BLaER1 treated with 17β-estradiol and CSF1 and Interleukin-3, amounts not matched to agents 10 nM and 100 nM (cell line): Measurements from ENCODE around the gene ZNF768.

Experiments
- H3K27ac ChIP-seq, 11 experiments: shearing (Covaris generic); formaldehyde crosslinking; 2 replicates each; pipeline ENCODE4 v1.8.1; 2022
- H3K27me3 ChIP-seq, 11 experiments: shearing (Covaris generic); formaldehyde crosslinking; 2 replicates each; pipeline ENCODE4 v1.8.1; 2022
- H3K36me3 ChIP-seq, 11 experiments: shearing (Covaris generic); formaldehyde crosslinking; 2 replicates each; pipeline ENCODE4 v1.8.1; 2022
- H3K4me1 ChIP-seq, 10 experiments: shearing (Covaris generic); formaldehyde crosslinking; 2 replicates each; pipeline ENCODE4 v1.8.1; 2022
- H3K4me2 ChIP-seq, 11 experiments: shearing (Covaris generic); formaldehyde crosslinking; 2 replicates each; pipeline ENCODE4 v1.8.1; 2022
- H3K4me3 ChIP-seq, 10 experiments: shearing (Covaris generic); formaldehyde crosslinking; 2 replicates each; pipeline ENCODE4 v1.8.1; 2022
- H3K9ac ChIP-seq, 11 experiments: shearing (Covaris generic); formaldehyde crosslinking; 2 replicates each; pipeline ENCODE4 v1.8.1; 2022
- H3K9me3 ChIP-seq, 11 experiments: shearing (Covaris generic); formaldehyde crosslinking; replicated peaks in 1 of 11; 2 replicates each; pipeline ENCODE4 v1.8.1; 2022
- H4K20me1 ChIP-seq, 11 experiments: shearing (Covaris generic); formaldehyde crosslinking; 2 replicates each; pipeline ENCODE4 v1.8.1; 2022
- Cebpa-rat ChIP-seq, 11 experiments: shearing (Covaris generic); IDR thresholded peaks; 2 replicates each; pipeline ENCODE4 v1.8.1; 2022

Gene ZNF768

GRCh38 chr16:30526137-30526822 is at the start of gene ZNF768:
TSS of gene ZNF768 (minus strand) at chr16:30526566. CDS start at chr16:30526413, 153 bp downstream.
- H4K20me1 ChIP-seq, result peaks cover 0 to 43% (median 8%) of the 10 kb centered on the region in 11 experiments; a peak in 10 of 22 replicates
- peak within 1 kb of the TSS; percentile 79 to 95 (median 86) for H3K4me3 ChIP-seq
- H3K4me1 ChIP-seq, result peaks cover 53 to 80% (median 62%) of the 10 kb centered on the region in 10 experiments
- H3K27me3 ChIP-seq, result no peaks in the 10 kb centered on the region
- no peak for TF ChIP-seq Cebpa-rat (IDR thresholded peaks at IDR 0.05)
- peak within 1 kb of the TSS; percentile 87 to 97 (median 94) for H3K4me2 ChIP-seq
- peak within 1 kb of the TSS; percentile 93 to 99 (median 98) for H3K27ac ChIP-seq
- H3K36me3 ChIP-seq, result peaks cover 21 to 30% (median 27%) of the 10 kb centered on the region in 11 experiments
- H3K9me3 ChIP-seq, result no peaks in the 10 kb centered on the region
- peak within 1 kb of the TSS; percentile 89 to 99 (median 97) for H3K9ac ChIP-seq

GRCh38 chr16:30574678-30575077 is 48.3 kb upstream of the ZNF768 start:
- peaks cover 0 to 9% (median under 1%) of the 10 kb centered on the region in 11 experiments; a peak in 5 of 22 replicates for H4K20me1 ChIP-seq
- no peak overlapping the region for H3K4me3 ChIP-seq
- H3K27ac ChIP-seq, result no peak overlapping the region
- TF ChIP-seq Cebpa-rat (IDR thresholded peaks at IDR 0.05), result no peak
- H3K4me2 ChIP-seq, result peak overlapping the region in 2 of 11 experiments; percentile 41 to 53; a peak in 2 of 22 replicates
- peaks cover 15 to 46% (median 38%) of the 10 kb centered on the region in 11 experiments for H3K36me3 ChIP-seq
- H3K9ac ChIP-seq, result no peak overlapping the region
- H3K9me3 ChIP-seq, result no peaks in the 10 kb centered on the region
- H3K27me3 ChIP-seq, result no peaks in the 10 kb centered on the region
- peaks cover 43 to 83% (median 55%) of the 10 kb centered on the region in 10 experiments for H3K4me1 ChIP-seq

GRCh38 chr16:30571445-30572322 is 45.3 kb upstream of the ZNF768 start, which contains the start of gene ZNF688:
TSS of gene ZNF688 (minus strand) at chr16:30571714. CDS start at chr16:30571629, 85 bp downstream.
- Histone ChIP-seq H3K27me3 (no peaks in the 10 kb centered on the region), H3K4me1 (peaks cover 66 to 89% (median 76%) of the 10 kb centered on the region in 10 experiments), H3K4me3 (peak within 1 kb of the TSS; percentile 69 to 88 (median 80)), H3K9me3 (no peaks in the 10 kb centered on the region), H4K20me1 (no peaks in the 10 kb centered on the region; a peak in 3 of 22 replicates), H3K36me3 (peaks cover 0 to 16% (median 8%) of the 10 kb centered on the region in 11 experiments; a peak in 12 of 22 replicates), H3K9ac (peak within 1 kb of the TSS; percentile 91 to 98 (median 97)), H3K27ac (peak within 1 kb of the TSS; percentile 94 to 99 (median 96)), H3K4me2 (peak within 1 kb of the TSS; percentile 93 to 100 (median 99))
- no peak for TF ChIP-seq Cebpa-rat (IDR thresholded peaks at IDR 0.05)

DNA sequence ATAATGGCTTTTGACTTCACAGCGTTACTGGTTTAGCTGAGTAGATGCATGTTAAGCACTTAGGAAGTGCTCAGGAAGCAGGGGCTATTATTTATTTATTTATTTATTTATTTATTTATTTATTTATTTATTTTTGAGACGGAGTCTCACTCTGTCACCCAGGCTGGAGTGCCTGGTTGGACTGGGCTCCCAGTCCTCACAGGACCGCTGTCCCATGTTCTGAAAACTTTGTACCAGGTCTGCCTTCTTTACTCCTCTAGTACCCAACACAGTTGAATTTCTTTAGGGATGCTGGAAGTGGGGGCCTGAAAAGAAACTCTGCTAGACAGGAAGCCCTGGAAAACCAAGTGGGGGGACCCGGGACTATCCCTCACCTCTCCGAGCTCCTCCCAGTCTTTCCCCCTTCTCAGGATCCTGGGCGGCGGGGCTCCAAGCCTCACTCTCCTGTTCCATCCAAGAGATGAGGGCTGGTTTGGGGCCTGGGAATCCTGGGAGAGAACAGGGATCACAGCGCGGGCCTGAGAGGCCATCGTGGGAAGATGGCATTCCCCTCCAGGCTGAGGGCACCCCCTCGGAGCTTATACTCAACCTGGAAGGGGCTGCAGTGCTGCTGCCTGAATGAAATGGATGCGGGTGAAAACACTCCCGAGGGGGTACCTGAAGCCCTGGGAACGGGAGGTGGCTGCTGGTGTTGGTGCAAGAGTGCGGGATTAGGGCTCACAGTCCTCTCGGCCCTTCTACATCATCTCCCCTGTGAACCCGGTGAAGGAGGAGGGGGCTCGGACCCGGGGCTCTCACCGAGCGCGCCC is 44.5 kb upstream of the ZNF768 start:
- H4K20me1 ChIP-seq, result no peaks in the 10 kb centered on the region; a peak in 2 of 22 replicates
- peaks cover 68 to 84% (median 74%) of the 10 kb centered on the region in 10 experiments for H3K4me1 ChIP-seq
- H3K4me2 ChIP-seq, result peak overlapping the region; percentile 93 to 100 (median 99)
- H3K9ac ChIP-seq, result peak overlapping the region; percentile 91 to 98 (median 97)
- peak overlapping the region; percentile 69 to 88 (median 80) for H3K4me3 ChIP-seq
- no peaks in the 10 kb centered on the region for H3K27me3 ChIP-seq
- peak overlapping the region; percentile 94 to 99 (median 96) for H3K27ac ChIP-seq
- H3K9me3 ChIP-seq, result no peaks in the 10 kb centered on the region
- TF ChIP-seq Cebpa-rat (IDR thresholded peaks at IDR 0.05), result no peak
- peaks cover 0 to 8% (median 0%) of the 10 kb centered on the region in 11 experiments; a peak in 6 of 22 replicates for H3K36me3 ChIP-seq

- Histone ChIP-seq H3K27ac (peak overlapping the region; percentile 94 to 99 (median 96); a peak in 21 of 22 replicates), H3K4me3 (peak overlapping the region; percentile 69 to 88 (median 80); a peak in 17 of 20 replicates), H3K36me3 (peaks cover 0 to 8% (median 0%) of the 10 kb centered on the region in 11 experiments; a peak in 5 of 22 replicates), H3K9ac (peak overlapping the region; percentile 91 to 98 (median 97); a peak in 20 of 22 replicates), H4K20me1 (no peaks in the 10 kb centered on the region), H3K4me2 (peak overlapping the region; percentile 93 to 100 (median 99)), H3K9me3 (no peaks in the 10 kb centered on the region), H3K4me1 (peaks cover 60 to 75% (median 70%) of the 10 kb centered on the region in 10 experiments), H3K27me3 (no peaks in the 10 kb centered on the region)
- TF ChIP-seq Cebpa-rat (IDR thresholded peaks at IDR 0.05), result no peak
Measured at GRCh38 chr16:30569746-30570635, 43.6 kb upstream of the ZNF768 start.

DNA sequence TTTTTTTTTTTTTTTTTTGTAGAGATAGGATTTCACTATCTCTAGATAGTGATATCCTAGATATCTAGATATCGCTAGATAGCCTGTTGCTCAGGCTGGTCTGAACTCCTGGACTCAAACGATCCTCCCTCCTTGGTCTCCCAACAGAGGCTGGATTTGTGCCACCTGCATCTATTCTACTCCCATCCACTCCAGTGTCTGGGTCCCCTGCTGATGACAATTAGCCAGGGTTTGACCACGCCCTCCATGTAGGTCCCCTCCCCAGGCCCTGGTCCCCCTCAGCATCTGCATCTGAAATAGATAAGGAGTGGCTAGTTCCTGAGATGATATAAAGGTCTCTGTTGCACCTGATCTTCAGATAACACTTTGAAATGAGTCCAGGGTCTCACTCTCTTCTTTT is 42.9 kb upstream of the ZNF768 start:
- peak overlapping the region; percentile 93 to 100 (median 99) for H3K4me2 ChIP-seq
- H3K27me3 ChIP-seq, result no peaks in the 10 kb centered on the region
- peaks cover 0 to 6% (median 0%) of the 10 kb centered on the region in 11 experiments; a peak in 5 of 22 replicates for H3K36me3 ChIP-seq
- H4K20me1 ChIP-seq, result no peaks in the 10 kb centered on the region
- H3K9me3 ChIP-seq, result no peaks in the 10 kb centered on the region
- peak overlapping the region in 10 of 11 experiments; percentile 94 to 99 (median 96); a peak in 21 of 22 replicates for H3K27ac ChIP-seq
- H3K4me3 ChIP-seq, result peak overlapping the region in 1 of 10 experiments; percentile 75; a peak in 1 of 20 replicates
- no peak for TF ChIP-seq Cebpa-rat (IDR thresholded peaks at IDR 0.05)
- peak overlapping the region; percentile 62 to 98 (median 80); a peak in 17 of 22 replicates for H3K9ac ChIP-seq
- H3K4me1 ChIP-seq, result peaks cover 56 to 76% (median 66%) of the 10 kb centered on the region in 10 experiments

GRCh38 chr16:30567991-30568638 is 41.7 kb upstream of the ZNF768 start:
- Histone ChIP-seq H3K36me3 (no peaks in the 10 kb centered on the region; a peak in 1 of 22 replicates), H3K9ac (peak overlapping the region; percentile 62 to 98 (median 80); a peak in 21 of 22 replicates), H4K20me1 (no peaks in the 10 kb centered on the region), H3K4me1 (peaks cover 52 to 69% (median 60%) of the 10 kb centered on the region in 10 experiments), H3K27ac (peak overlapping the region; percentile 73 to 99 (median 96)), H3K27me3 (no peaks in the 10 kb centered on the region), H3K9me3 (no peaks in the 10 kb centered on the region), H3K4me3 (peak overlapping the region in 5 of 10 experiments; percentile 9 to 45 (median 33); a peak in 9 of 20 replicates), H3K4me2 (peak overlapping the region; percentile 93 to 100 (median 99))
- peak; percentile 50 to 99 (median 91); a peak in 20 of 22 replicates for TF ChIP-seq Cebpa-rat (IDR thresholded peaks at IDR 0.05)
